Testis (tissue), 3 donors: ENCODE measurements around the gene UTS2B. TPM values are rescaled to one million over a fixed set of nuclear protein-coding genes. Genes with fewer than 3 reads are reported as not detected.

Source experiments
- DNase-seq: peaks from one replicate; pipeline ENCODE4 v3.0.0-alpha.2; 2019
- H3K27ac ChIP-seq, 2 donors: fragments of 200-600 bp; sonication (generic); one replicate each; pipeline ENCODE4 v1.5.1; 2019
- H3K27me3 ChIP-seq: fragments of 200-600 bp; sonication (generic); one replicate; pipeline ENCODE4 v1.5.1; 2019
- H3K36me3 ChIP-seq: fragments of 200-600 bp; sonication (generic); one replicate; pipeline ENCODE4 v1.5.1; 2017; ENCODE audit warnings: low read depth; ENCODE audit errors: missing control alignments
- H3K4me1 ChIP-seq: fragments of 200-600 bp; sonication (generic); one replicate; pipeline ENCODE4 v1.5.1; 2019
- H3K4me3 ChIP-seq, 2 donors: fragments of 200-600 bp; sonication (generic); one replicate each; pipeline ENCODE4 v1.5.1; 2017 to 2019
- H3K9me3 ChIP-seq: fragments of 200-600 bp; sonication (generic); one replicate; pipeline ENCODE4 v1.5.1; 2017
- POLR2A ChIP-seq: fragments of 450-650 bp; IDR thresholded peaks from one replicate; pipeline ENCODE4 v1.6.1; 2017; ENCODE audit warnings: antibody characterized with exemption, mild to moderate bottlenecking, moderate library complexity
- WGBS, 2 donors: methylation state at CpG; one replicate each; pipeline ENCODE4 v1.1.5; 2018; 5-methylcytosine and 5-hydroxymethylcytosine counted together
- intact Hi-C: fragments of 100-400 bp; cut with DNase I; formaldehyde crosslinking; loops from one replicate; pipeline ENCODE4 v1.15.1; 2023; ENCODE audit warnings: low total_unique reads
- polyA plus RNA-seq: library from polyadenylated mRNA; stranded (reverse); fragments of 350-450 nt; fragmentation: Illumina TruSeq; extraction: RNeasy Lipid Tissue Mini Kit (QIAGEN cat#74804); gene quantifications from one replicate; pipeline ENCODE4 v1.2.3, GENCODE V29; 2014; ENCODE audit warnings: low read depth, low replicate concordance; ENCODE audit not compliant: insufficient read depth
- total RNA-seq, 2 donors: library from RNA; depleted of rRNA; stranded (reverse); fragments of >200 nt; gene quantifications; one replicate each; pipeline ENCODE4 v1.2.3, GENCODE V29; 2016
- TF ChIP-seq, protein P1 (sequence below), 3 experiments: fragments of 450-650 bp in 2 of 3; fragments of 200-600 bp in 1 of 3; sonication (generic) in 1 of 3; IDR thresholded peaks; one replicate each; pipeline ENCODE4 v1.5.1; 2016 to 2019; ENCODE audit warnings: antibody characterized with exemption in 3 of 3, mild to moderate bottlenecking in 2 of 3, moderate library complexity in 1 of 3

UTS2B gene
- total and polyA plus RNA-seq, 3 donors from 2014 or later = 5.9 to 13.1 (median 12.3) TPM

DNA sequence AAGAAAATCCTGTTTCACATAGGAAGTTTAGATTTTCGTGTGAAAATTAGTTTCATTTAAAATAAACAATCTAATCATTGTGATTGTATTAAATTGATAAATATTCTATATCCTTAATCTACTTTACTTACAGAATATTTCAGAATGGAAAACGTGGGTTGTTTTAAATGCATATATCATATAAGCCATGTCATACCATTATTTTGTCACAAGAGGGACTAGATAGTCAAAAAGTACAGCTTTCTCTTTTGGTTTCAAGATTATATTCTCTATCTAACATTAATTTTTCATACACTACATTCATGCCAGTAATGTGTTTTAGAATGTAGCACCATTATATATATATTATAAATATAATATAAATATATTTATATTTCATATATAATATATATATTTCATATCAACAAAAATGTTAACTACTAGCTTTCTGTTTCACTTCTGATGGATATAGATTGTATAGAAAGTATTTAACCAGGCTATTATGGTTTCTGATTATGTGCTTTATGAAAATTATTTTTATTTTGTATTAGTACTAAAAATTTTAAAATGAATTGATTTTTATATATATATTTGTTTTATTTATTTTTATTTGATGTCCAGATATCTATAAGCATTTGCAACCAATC, 86.0 kb downstream of the UTS2B start:
- WGBS, 2 donors = 40 to 44% methylated on average over 2 of the region's 2 CpGs
- no peak for DNase-seq

DNA sequence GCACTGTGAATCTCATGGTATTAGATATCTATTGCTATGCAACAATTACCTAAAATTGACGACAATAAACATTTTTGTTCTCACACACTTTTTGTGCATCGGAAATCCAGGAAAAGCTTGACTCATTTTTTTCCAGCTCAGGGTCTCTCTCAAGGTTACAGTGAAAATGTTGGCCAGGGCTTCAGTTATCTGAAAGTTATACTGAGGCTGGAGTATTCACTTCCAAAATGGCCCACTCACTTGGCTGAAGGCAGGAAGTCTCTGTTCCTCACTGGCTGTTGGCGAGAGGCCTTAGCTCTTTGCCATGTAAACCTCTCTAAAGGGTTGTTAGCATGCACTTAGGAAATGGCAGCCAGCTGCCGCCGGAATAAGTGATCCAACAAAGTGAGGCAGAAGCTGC, 89.8 kb downstream of the UTS2B start:
- no peaks in the 10 kb centered on the region for H3K9me3 ChIP-seq
- no peaks in the 10 kb centered on the region for H3K27me3 ChIP-seq
- no peak for DNase-seq
- TF ChIP-seq, protein P1, sequence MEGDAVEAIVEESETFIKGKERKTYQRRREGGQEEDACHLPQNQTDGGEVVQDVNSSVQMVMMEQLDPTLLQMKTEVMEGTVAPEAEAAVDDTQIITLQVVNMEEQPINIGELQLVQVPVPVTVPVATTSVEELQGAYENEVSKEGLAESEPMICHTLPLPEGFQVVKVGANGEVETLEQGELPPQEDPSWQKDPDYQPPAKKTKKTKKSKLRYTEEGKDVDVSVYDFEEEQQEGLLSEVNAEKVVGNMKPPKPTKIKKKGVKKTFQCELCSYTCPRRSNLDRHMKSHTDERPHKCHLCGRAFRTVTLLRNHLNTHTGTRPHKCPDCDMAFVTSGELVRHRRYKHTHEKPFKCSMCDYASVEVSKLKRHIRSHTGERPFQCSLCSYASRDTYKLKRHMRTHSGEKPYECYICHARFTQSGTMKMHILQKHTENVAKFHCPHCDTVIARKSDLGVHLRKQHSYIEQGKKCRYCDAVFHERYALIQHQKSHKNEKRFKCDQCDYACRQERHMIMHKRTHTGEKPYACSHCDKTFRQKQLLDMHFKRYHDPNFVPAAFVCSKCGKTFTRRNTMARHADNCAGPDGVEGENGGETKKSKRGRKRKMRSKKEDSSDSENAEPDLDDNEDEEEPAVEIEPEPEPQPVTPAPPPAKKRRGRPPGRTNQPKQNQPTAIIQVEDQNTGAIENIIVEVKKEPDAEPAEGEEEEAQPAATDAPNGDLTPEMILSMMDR (IDR thresholded peaks at IDR 0.05) = no peak
- TF ChIP-seq POLR2A = no peak
- WGBS, 2 donors = 33 to 37% methylated on average over 5 of the region's 5 CpGs
- no peak overlapping the region for H3K4me3 ChIP-seq
- no peaks in the 10 kb centered on the region for H3K4me1 ChIP-seq
- peak overlapping the region in 1 of 2 donors; percentile 63 for H3K27ac ChIP-seq
- H3K36me3 ChIP-seq = no peaks in the 10 kb centered on the region
- intact Hi-C loops = no loop called here

More for the DNA sequence above, 86.0 kb downstream of the UTS2B start:
- intact Hi-C loops = no loop called here
- Histone ChIP-seq H3K4me1 (no peaks in the 10 kb centered on the region), H3K4me3 (no peak overlapping the region), H3K9me3 (no peaks in the 10 kb centered on the region), H3K27ac (no peak overlapping the region), H3K27me3 (no peaks in the 10 kb centered on the region), H3K36me3 (no peaks in the 10 kb centered on the region)
- no peak for TF ChIP-seq POLR2A
- TF ChIP-seq, protein P1 (IDR thresholded peaks at IDR 0.05) = peak in 1 of 3 experiments; percentile 26

DNA sequence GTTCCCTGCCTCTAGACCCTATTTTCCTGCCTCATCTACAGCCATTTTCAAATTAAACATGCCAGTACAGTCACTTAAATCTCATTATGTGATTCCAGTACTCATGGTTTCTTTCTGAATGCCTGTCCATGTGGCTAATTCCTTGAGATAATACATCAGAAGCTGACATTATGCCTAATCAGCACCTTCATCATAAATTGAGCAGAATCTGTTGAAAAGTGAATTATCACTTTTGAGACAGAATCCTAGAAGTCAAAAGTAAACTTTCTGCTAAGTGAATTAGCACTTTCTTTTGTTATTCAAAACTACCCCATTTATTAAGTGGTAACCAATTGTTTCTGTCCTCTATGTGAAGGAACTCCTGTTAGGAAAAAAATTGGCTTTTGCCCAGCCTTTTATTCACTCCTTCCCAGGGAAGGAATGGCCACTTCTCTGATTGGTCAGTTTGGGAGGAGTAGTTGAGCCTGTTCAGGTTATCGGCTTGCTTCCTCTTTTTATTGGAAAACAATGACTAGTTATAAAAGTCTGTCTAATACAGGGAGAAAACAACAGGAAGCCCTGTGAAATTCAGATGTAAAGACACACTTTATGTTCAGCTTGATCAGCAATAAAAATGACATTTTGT, 90.8 kb downstream of the UTS2B start:
- intact Hi-C loops = no loop called here
- H3K27me3 ChIP-seq = no peaks in the 10 kb centered on the region
- DNase-seq = no peak

DNA sequence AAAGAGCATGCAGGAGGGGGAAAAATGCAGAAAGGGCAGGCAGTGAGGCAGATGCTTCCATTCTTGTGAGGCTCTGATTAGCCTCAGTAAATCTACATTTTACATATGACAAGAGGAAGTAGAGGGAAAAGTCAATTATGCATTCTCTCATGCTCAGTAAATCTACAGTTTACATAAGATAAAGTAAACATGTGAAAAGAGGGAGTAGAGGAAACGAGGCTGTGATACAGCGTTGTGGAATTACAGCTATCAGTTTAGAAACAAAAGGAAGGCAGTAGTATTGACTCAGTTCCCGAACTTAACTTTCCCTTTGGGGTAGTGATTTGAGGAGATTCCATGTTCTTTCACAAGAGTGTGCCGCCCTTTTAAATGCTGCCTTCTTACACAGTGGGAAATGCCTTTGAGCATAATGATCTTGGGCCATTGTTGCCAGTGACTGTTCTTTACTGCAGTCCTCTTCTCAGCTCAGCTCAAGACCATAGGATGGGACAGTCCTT, 92.0 kb downstream of the UTS2B start:
- no peaks in the 10 kb centered on the region for H3K9me3 ChIP-seq
- intact Hi-C loops = no loop called here
- WGBS, 2 donors = 79 to 84% methylated on average over 4 of the region's 4 CpGs
- no peaks in the 10 kb centered on the region for H3K36me3 ChIP-seq
- DNase-seq = no peak
- no peak overlapping the region for H3K27ac ChIP-seq
- TF ChIP-seq POLR2A = no peak
- TF ChIP-seq, protein P1 (IDR thresholded peaks at IDR 0.05) = no peak
- no peak overlapping the region for H3K4me3 ChIP-seq
- no peaks in the 10 kb centered on the region for H3K27me3 ChIP-seq
- H3K4me1 ChIP-seq = no peaks in the 10 kb centered on the region

More for the DNA sequence above, 90.8 kb downstream of the UTS2B start:
- Histone ChIP-seq H3K4me1 (no peaks in the 10 kb centered on the region), H3K27ac (no peak overlapping the region), H3K9me3 (no peaks in the 10 kb centered on the region), H3K4me3 (no peak overlapping the region), H3K36me3 (no peaks in the 10 kb centered on the region)
- TF ChIP-seq, protein P1 (IDR thresholded peaks at IDR 0.05) = no peak
- TF ChIP-seq POLR2A = no peak
- 52 to 59% methylated on average over 1 of the region's 1 CpG for WGBS, 2 donors
